Activated CD8-positive, alpha-beta memory T cell treated with anti-CD3 and anti-CD28 coated beads, Interleukin-2, amount 50 U/mL, for 1 hour (primary cell): Measurements from ENCODE around the gene VAMP1.
A peak's percentile ranks its signal among the peaks of the same experiment; 100 is the strongest.
"Not testable (repeated sequence)": the region's sequence is repeated elsewhere in the genome, so short reads cannot be mapped to it uniquely, and the experiment has no call there.

Source experiments
- DNase-seq: peaks from one replicate; pipeline ENCODE4 v3.0.0-alpha.2; 2020; ENCODE audit errors: extremely low read depth

Gene VAMP1

DNA sequence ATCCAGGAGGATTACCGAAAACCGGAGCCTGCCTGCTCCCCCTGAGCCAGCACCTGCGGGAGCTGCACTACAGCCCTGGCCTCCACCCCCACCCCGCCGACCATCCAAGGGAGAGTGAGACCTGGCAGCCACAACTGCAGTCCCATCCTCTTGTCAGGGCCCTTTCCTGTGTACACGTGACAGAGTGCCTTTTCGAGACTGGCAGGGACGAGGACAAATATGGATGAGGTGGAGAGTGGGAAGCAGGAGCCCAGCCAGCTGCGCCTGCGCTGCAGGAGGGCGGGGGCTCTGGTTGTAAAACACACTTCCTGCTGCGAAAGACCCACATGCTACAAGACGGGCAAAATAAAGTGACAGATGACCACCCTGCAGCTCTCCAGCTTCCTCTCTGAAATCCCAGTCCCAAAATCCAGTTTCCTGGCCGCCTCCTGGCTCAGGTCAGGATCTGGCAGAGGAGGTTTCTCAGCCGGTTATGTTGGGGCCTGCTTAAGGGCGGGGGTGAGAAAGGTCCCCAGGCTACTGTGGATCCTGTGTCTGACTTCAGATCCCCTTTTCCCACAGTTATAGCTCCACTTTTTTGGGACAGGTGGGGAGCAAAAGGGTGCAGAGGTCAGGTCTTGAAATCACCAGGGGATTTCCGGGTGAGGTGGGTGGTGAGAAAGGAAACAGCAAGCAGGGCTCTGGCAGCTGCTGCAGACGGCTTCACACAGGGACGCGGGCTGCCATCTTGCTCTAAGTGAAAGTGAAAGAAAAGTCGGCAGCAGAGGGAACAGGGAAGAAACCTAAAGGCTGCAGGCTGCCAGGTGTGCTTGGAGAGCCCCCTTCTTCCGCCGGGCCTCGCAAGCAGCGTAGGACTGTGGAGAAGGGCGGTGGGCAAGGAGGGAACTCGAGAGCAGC is 18.9 kb downstream of the VAMP1 start, which contains the start of gene TAPBPL:
Gene TAPBPL, plus strand, starts transcription at position 695 of the 897 bp plus-strand sequence. CDS start 207 bp downstream, outside the sequence.
- peak; percentile 66 for DNase-seq

DNA sequence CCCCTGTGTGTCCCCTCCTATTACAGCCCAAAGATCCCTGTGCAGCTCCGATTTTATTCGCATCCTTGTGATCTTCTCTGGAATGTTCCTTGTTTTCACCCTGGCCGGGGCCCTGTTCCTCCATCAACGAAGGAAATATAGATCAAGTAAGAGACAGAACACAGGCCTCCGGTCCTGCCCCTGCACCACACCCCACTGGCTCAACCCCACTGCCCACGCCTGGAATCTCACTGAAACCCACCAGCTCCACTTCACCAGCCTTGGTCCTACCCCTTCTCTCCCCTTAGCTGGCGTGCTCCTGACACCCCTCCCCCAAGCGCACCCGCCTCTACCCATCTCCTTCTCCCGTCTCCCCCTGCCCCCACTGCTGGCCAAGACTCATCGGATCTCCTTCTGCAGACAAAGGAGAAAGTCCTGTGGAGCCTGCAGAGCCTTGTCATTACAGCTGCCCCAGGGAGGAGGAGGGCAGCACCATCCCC is 19.6 kb downstream of the VAMP1 start:
- no peak for DNase-seq

DNA sequence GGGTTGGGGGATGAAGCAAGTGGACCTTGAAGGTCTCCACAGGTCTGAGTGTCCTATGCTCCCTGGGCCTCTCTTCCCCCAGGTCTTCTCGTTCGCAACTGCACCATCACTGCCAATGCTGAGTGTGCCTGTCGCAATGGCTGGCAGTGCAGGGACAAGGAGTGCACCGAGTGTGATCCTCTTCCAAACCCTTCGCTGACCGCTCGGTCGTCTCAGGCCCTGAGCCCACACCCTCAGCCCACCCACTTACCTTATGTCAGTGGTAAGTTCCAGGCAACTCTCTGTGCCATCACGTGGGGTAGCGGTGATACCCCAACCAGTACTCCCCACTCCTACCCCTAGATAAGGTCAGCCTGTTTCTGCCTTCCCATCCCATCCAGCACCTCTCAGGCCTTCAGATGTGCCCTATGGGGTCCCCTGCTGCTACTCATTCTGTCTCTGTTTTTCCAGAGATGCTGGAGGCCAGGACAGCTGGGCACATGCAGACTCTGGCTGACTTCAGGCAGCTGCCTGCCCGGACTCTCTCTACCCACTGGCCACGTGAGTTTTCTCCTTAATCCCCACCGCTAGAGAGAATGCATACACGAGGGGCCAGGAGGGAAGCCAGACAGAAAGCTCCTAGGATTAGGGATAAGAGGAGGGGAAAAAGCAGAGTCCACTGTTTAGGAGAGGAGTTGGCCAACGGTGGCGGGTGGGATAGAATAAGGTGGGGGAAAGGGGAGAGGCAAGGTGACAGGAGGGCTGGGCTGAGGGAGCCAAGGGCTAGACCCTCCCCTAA is 20.2 kb downstream of the VAMP1 start:
- no peak for DNase-seq

DNA sequence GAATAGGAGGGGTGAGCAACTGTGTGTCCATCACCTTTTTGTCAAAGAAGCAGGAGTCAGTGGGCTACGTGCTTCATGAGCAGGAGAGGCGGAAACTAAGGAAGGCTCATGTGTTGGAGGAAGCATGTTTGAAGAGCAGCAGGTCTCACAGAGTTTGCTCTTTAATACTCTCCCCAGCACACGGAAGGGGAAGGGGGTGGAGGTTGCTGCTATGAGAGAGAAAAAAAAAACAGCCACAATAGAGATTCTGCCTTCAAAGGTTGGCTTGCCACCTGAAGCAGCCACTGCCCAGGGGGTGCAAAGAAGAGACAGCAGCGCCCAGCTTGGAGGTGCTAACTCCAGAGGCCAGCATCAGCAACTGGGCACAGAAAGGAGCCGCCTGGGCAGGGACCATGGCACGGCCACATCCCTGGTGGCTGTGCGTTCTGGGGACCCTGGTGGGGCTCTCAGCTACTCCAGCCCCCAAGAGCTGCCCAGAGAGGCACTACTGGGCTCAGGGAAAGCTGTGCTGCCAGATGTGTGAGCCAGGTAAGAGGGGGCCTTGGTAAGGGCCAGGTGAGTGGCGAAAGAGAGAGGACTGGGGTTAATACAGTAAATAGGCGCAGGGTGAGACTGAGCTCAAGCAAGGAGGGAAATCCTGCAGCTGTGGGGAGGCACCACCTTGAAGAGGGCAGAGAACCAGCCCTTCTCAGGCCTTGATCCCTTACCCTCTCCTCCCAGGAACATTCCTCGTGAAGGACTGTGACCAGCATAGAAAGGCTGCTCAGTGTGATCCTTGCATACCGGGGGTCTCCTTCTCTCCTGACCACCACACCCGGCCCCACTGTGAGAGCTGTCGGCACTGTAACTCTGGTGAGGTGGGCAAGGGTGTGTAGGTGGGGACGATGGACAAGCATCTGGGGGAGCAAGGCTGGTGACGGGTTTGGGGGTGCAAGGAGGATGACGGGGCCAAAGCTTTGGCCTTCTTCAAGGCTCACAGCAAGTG is 25.5 kb downstream of the VAMP1 start, which contains the start of gene CD27:
Gene CD27, plus strand, starts transcription at position 252 of the 985 bp plus-strand sequence. Its CDS starts 141 bp downstream, at position 393.
- no peak for DNase-seq

DNA sequence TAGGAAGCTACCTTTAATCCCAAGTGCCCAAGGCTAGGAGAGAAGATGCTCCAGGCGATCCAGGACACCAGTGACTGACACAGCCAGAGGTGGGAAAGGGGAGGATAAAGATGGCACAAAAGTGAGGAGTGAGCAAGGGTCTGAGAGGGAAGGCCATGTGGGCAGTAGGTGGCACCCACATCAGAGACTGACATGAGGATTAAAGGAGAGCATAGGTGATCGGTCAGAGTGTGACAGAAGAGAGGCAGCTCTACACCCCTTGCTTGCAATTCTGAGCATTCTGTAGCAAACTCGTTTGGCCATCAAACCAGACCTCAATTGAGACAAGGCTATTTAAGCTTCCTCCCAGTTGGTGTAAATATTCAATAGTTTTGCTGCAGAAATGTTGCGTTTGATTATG is 26.4 kb downstream of the VAMP1 start:
- no peak for DNase-seq

DNA sequence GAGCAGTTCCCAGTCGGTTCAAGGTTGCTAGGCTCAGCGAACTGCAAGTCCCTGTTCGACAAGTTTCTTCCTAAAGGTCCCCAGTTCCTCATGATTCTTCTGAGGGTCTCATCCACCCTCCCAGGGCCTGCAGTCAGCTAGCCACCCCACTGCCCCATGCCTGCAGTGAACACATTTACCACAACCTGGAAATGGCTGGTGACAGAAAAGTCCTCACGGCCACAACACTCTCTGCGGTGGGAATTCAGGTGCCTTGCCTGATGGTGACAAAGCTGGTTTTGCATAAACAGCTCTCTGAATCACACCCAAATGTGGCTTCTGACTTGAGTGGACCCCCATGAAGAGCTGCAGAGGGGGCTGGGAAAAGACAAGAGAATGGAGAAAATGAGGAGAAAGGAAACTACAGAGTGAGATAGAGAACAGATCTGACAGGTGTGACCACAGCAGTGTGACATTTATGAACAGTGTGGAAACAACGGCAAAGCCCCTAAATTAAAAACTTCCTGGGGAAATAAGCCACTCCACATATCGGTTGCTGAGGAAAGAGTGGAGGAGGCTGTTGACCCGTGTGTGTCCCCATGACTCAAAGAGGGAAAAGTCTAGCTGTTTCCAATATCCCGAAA is 27.0 kb downstream of the VAMP1 start:
- DNase-seq, result no peak

DNA sequence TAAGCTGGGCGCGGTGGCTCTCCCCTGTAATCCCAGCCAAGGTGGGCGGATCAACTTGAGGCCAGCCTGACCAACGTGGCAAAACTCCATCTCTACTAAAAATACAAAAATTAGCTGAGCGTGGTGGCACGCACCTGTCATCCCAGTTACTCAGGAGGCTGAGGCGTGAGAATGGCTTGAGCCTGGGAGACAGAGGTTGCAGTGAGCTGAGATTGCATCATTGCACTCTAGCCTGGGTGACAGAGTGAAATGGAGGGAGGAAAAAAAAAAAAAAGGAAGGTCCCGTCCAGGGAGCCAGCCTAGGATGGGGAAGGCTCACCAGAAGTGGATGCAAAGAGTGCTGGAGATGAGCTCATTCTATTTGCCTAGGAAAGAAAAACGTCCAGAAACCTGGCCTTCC is 27.6 kb downstream of the VAMP1 start:
- no peak for DNase-seq

DNA sequence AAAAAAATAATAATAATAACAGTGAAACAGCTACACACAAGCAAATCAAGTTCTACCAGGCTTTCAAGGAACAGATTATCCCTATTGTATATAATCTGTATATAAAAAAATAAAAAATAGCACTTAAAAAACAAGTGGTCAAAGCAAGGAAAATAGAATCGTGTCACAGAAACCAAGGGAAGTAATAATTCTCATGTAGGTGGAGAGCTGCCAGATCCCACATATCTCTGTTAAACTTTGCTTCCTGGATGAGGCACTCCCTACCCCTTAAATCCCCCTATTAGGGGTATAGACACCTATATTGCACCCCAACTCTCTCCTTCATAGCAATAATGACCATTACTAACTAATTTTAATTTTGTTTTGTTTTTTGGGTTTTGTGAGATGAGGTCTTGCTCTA is 30.1 kb downstream of the VAMP1 start:
- no peak for DNase-seq

DNA sequence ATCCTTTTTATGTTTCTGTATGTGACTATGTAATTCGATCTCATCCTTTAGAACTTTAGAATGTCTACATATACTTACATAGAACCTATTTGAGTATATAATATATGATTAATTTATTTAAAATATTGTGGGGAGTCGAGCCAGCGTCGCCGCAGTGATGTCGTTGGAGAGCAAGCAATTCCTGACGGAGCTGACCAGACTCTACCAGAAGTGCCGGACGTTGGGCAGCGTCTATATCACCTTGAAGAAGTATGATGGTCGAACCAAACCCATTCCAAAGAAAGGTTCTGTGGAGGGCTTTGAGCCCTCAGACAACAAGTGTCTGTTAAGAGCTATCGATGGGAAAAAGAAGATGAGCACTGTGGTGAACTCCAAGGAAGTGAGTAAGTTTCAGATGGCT is 32.1 kb downstream of the VAMP1 start:
- DNase-seq, result no peak

DNA sequence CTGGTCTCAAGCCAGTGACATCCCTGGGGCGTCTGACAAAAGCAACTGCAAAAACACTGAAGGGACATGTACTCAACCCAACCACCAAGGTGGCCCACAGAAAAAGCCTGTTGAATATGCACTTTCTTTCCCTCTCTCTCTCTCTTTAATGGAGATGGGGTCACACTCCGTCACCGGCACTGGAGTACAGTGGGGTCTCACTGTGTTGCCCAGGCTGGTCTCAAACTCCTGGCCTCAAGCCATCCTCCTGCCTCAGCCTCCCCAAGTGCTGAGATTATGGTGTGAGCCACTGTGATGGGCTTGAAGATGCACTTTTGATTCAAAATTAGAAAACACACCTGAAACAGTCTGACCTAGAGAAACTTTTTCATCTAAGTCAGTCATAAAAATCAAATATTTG is 32.9 kb downstream of the VAMP1 start:
- DNase-seq, result no peak

DNA sequence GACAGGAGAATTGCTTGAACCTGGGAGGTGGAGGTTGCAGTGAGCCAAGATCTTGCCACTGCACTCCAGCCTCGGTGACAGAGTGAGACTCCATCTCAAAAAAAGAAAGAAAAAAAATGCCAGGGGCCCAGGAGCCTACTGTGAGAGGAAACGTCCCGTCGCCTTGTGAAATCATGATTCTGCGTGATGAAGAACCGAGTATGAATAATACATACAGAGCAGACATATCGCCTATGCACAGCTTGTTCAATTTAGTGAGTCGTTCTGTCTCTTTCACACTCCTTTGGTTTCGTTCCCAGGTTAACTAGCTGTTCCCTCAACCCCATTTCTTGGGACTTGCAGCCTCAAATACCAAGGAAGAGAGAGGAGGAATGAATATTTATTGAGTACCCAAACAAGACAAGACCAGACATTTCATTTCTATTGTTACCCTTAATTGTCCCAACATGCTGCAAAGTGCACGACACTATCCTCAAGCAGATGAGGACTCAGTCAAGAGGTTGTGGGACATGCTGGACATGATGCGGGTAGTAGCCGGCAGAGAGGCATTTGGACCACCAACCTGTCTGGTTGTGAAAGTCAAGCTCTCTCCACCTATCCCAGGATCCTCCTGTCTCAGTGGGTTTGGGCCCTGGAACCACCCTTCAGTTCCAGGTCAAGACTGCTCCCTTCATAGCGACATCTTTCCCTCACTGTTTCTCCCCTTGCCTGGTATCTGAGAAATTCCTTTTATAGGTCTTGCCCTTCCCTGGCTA is 34.3 kb downstream of the VAMP1 start:
- no peak for DNase-seq

DNA sequence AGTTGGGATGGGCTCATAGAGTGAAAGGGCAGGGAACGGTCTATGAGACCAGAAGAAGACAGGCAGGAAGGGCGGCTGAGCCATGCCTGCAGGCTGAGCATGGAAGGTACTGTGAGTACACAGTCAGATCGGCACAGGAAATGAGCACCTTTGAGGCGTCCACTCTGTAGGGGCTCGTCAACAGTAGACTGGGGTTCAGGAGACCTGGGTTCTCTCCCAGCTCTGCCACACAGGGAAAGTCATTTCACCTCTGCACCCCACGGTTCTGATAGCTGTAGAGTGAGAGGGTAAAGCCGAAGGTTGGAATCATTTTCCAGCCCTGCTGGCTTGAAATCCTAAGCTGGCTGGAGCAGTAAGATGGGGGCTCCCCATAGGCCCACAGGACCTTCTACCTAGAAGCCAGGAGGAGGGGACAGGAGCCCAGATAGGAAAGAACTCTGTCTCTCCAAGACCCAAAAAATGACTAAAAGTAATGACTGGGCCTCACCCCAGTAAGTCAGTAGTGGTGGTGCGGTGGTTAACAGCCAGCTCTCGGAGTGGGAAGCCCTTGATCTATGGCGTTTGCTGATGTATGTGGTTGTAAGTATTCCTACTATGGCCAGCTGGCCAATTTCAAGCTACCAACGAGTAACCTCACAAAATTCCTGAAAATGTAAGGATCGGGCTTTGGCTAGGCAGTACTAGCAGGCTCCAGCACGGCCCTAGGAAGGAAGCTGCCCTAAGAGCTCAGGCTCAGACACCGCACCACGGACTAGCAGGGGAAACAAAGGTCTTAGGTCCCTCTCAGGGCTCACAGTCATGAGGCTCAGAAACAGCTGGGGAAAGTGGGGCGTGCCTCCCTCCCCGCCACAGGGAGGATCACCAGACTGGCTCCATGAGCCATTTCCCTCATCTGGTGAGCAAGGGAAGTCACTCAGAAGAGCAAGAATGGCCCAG is 36.0 kb downstream of the VAMP1 start:
- no peak for DNase-seq

DNA sequence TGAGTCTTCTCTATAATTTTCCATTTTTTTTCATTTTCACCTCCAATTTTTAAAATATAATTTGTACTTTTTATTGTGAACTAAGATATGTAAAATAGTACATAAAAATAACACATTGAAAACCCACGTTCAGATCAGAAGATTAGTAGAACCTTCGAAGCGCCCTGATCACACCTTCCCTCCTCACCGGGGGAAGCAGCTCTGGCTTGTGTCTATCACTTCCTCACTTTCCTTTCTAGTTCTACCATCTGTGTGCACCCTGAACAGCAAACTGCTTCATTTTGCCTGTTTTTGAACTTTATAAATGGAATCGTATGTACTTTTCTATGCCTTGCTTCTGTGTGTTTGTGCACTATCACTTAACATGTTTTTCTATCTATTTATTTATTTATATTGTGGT is 37.5 kb downstream of the VAMP1 start:
- DNase-seq, result no peak

DNA sequence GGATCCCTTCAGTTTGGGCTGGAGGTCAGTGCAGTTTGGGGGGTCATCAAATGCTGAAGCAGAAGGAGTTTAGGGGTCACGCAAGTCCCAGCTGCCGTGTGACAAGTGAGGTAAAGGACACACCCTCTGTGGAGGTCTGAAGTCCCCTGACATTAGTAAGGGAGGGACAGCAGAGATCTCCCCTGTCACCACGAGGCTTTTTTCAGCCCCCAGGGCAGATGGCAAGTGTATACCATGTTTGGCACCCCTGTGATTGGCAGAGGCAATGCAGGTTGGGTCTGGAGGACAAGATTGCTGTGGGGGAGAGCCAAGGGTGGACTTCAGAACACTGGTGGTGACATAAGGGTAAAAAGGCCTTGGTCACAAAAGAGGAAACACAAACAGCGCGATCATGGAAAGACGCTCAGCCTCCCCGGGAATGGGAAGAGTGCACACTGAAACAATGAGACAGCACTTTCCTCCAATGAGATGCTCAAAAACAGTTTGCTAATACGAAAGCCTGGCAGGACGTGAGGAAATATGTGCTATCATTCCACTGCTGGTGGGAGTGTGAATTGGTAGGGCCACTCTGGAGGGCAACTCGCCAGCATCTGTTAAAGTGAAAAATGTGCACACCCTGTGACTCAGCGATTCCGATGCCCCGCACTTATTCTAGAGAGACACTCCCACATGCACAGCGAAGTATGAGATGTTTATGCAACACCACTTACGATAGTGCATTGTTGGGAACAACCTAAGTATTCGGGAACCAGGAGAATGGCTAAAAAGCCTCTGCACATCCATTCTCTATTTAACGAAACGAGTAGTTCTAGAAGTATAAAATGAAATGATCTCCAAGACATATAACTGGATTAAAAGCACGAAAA is 40.1 kb downstream of the VAMP1 start:
- no peak for DNase-seq

DNA sequence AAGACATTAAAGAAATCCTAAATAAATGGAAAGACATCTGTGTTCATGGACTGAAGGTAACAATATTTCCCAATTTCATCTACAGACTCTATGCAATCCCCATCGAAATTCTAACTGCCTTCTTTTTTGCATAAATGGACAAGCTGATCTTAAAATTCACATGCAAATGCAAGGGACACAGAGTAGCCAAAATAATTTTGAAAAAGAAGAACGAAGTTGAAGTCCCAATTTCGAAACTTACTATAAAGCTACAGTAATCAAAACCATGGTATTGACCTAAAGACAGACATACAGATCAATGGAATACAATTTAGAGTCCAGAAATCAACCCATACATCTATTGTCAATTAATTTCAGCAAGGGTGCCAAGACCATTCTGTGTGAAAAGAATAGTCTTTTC is 42.2 kb downstream of the VAMP1 start:
- no peak for DNase-seq

DNA sequence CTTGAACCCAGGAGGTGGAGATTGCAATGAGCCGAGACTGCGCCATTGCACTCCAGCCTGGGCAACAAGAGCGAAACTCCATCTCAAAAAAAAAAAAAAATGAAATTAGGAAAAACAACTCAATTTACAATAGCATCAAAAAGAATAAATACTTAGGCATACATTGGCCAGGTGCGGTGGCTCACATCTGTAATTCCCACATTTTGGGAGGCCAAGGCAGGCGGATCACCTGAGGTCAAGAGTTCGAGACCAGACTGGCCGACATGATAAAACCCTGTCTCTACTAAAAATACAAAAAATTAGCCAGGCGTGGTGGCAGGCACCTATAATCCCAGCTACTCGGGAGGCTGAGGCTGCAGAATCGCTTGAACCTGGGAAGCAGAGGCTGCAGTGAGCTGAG is 42.7 kb downstream of the VAMP1 start:
- not testable (repeated sequence) for DNase-seq

DNA sequence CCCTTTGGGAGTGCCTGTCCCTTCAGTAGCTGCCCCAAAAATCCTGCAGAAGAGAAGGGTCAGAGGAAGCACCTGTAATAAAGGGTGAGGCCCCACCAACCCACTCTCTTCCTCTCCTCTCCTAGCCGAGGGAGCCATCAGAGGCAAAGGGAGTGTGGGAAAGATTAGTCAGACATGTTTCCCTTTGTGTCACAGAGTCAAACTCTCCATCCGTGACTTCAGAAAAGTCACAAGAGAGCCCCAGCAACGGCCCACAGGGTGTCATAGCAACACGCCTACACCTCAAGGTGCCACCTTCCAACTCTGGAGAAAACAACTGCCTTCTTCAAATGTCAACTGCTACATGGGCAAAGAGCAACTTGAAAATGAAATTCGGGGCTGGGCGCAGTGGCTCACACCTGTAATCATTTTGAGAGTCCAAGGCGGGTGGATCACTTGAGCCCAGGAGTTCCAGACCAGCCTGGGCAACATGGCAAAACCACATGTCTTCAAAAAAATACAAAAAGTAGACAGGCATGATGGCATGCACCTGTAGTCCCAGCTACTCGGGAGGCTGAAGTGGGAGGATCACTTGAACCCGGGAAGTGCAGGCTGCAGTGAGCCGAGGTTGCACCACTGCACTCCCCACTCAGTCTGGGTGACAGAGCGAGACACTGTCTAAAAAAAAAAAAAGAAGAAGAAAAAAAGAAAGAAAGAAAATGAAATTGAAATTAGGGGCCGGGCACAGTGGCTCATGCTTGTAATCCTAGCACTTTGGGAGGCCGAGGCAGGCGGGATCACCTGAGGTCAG is 43.4 kb downstream of the VAMP1 start:
- peak; percentile 86 for DNase-seq
